Activated CD4-positive, alpha-beta T cell treated with anti-CD3 and anti-CD28 coated beads, Interleukin-2, amount 50 U/mL, for 16 hours (primary cell): Measurements from ENCODE around the gene TTI1.

Source experiments
- DNase-seq: peaks from one replicate; pipeline ENCODE4 v3.0.0-alpha.2; 2020

Gene TTI1

DNA sequence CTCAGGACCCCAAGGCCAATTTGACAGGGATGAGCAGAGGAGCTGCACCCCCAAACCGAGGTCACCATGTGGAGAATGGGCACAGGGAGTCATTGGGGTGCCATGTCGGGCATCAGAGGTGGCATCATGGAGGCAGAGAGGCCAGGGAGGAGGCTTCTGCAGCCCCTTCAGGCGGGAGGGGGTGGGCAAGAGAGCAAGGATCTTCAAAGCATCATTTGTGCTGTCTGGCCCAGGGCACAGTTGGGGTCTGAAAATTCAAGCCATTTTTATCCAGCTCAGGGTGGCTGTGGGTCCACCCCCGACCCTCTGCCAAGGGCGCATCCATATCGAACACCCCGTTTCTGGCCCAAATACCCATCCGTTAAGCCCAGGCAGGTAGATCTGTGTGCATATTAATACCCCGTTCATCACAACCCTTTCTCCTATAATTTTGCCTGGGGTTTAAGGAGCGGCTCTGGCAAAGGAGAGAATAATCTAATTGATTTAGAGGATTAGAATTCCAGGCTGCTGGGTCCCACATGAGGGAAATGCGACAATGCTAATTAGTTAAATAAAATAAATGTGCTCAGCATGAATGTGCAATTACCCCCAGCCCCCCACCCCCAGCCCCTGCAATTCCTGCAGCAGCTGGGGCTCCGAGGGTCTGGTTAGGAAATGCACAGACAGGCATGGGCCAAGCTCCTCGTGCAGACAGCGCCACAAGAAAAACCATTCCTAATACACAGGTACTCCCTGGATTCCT, 98.5 kb downstream of the TTI1 start:
- DNase-seq, result no peak

DNA sequence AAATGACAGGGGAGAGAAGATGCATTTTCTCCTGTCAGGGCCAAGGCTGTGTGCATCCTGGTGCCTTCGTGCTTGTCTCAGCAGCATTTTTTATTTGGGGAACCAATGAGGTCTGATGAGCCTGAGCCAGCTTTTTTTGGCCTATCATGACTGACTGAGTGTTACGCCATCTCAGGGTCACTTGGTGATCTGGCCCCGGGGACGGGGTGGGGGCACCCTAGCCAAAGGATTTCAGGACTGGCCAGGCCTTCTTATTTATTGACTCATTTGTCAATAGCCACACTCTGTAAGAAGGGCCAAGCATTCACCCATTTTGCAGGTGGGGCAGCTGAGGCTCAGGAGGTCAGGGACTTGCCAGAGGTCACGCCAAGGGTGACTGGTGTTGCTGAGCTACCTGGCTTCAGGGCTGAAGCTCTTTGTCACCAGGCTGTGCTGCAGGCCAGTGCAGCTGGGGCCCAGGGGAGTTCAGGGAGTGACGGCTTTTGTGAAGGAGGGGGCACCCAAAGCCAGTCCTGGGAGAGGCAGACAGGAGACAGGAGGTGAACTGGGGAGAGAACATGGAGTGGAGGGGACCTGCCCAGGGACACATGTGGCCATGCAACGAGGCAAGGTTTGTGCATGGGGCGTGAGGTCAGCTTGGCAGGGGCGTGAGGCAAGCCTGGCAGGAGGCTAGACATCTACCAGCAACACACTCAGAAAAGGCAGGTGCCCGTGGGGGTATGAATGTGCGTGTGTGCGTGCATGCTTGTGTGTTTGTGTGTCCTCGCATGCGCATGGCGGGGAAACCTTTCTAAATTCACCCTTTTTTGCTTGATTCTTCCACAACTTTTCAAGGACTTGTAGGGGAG, 99.2 kb downstream of the TTI1 start:
- no peak for DNase-seq
